Neuronal stem cell (in vitro differentiated cells): Measurements from ENCODE around the gene SPINT3.

Experiments
- DNase-seq: peaks from one replicate; pipeline ENCODE4 v3.0.0-alpha.2; 2013; ENCODE audit warnings: low spot score
- H2AFZ ChIP-seq: one replicate; pipeline ENCODE4 v1.6.1; 2013; ENCODE audit warnings: mild to moderate bottlenecking, low read length, inconsistent platforms
- H2AK5ac ChIP-seq: 2 replicates; pipeline ENCODE4 v1.6.1; 2013; ENCODE audit warnings: low read depth, mild to moderate bottlenecking, inconsistent platforms, low read length, moderate library complexity, mixed read lengths
- H2BK120ac ChIP-seq: 2 replicates; pipeline ENCODE4 v1.6.1; 2013; ENCODE audit warnings: low read depth, mild to moderate bottlenecking, inconsistent platforms, low read length, moderate library complexity, mixed read lengths
- H2BK12ac ChIP-seq: one replicate; pipeline ENCODE4 v1.6.1; 2013; ENCODE audit warnings: low read length, inconsistent platforms
- H2BK15ac ChIP-seq: 2 replicates; pipeline ENCODE4 v1.6.1; 2013; ENCODE audit warnings: mild to moderate bottlenecking, low read length, inconsistent platforms, mixed read lengths
- H2BK5ac ChIP-seq: one replicate; pipeline ENCODE4 v1.6.1; 2013; ENCODE audit warnings: inconsistent platforms, mild to moderate bottlenecking, low read length, moderate library complexity
- H3K14ac ChIP-seq: one replicate; pipeline ENCODE4 v1.6.1; 2013; ENCODE audit warnings: low read length, inconsistent platforms
- H3K18ac ChIP-seq: 2 replicates; pipeline ENCODE4 v1.6.1; 2013; ENCODE audit warnings: low read length, inconsistent platforms
- H3K23ac ChIP-seq: 2 replicates; pipeline ENCODE4 v1.6.1; 2013; ENCODE audit warnings: low read depth, mild to moderate bottlenecking, mixed read lengths, low read length, inconsistent platforms; ENCODE audit not compliant: poor library complexity
- H3K27ac ChIP-seq: replicated peaks from 3 replicates; pipeline ENCODE4 v1.5.1; 2013; ENCODE audit warnings: low read length, inconsistent platforms
- H3K27me3 ChIP-seq, 3 experiments: 2 replicates each; pipeline ENCODE4 v1.6.1; 2013; ENCODE audit warnings: low read length in 3 of 3, mild to moderate bottlenecking in 2 of 3, inconsistent platforms in 1 of 3, low read depth in 1 of 3, mixed read lengths in 1 of 3, moderate library complexity in 1 of 3; ENCODE audit not compliant: control insufficient read depth in 3 of 3, insufficient read depth in 3 of 3
- H3K36me3 ChIP-seq, 2 donors: replicated peaks in 1 of 2; 2 replicates each; pipeline ENCODE4 v1.6.1; 2013; ENCODE audit warnings: low read length in 2 of 2; ENCODE audit not compliant: control insufficient read depth in 2 of 2, insufficient read depth in 2 of 2
- H3K4ac ChIP-seq: 2 replicates; pipeline ENCODE4 v1.6.1; 2013; ENCODE audit warnings: inconsistent platforms, mild to moderate bottlenecking, low read length, moderate library complexity
- H3K4me1 ChIP-seq, 2 donors: 1 replicate in 1 of 2; 2 replicates in 1 of 2; pipeline ENCODE4 v1.6.1; 2013; ENCODE audit warnings: low read length in 2 of 2, low read depth in 1 of 2; ENCODE audit not compliant: control insufficient read depth in 2 of 2, insufficient read depth in 1 of 2
- H3K4me2 ChIP-seq: one replicate; pipeline ENCODE4 v1.6.1; 2013; ENCODE audit warnings: mild to moderate bottlenecking, low read length, inconsistent platforms; ENCODE audit not compliant: insufficient read depth, poor library complexity, severe bottlenecking
- H3K4me3 ChIP-seq, 2 donors: 2 replicates each; pipeline ENCODE4 v1.5.1; 2013; ENCODE audit warnings: low read length in 2 of 2, mild to moderate bottlenecking in 2 of 2, inconsistent platforms in 1 of 2, moderate library complexity in 1 of 2
- H3K79me1 ChIP-seq: one replicate; pipeline ENCODE4 v1.6.1; 2013; ENCODE audit warnings: low read depth, mild to moderate bottlenecking, inconsistent platforms, low read length, moderate library complexity
- H3K9ac ChIP-seq: one replicate; pipeline ENCODE4 v1.6.1; 2013; ENCODE audit warnings: mild to moderate bottlenecking, low read depth, low read length, inconsistent platforms; ENCODE audit not compliant: poor library complexity
- H3K9me3 ChIP-seq, 2 donors: replicated peaks in 1 of 2; 2 replicates each; pipeline versions ENCODE3 to v1.6.1; 2013; ENCODE audit warnings: low read length in 2 of 2, mild to moderate bottlenecking in 2 of 2, inconsistent platforms in 1 of 2, low read depth in 1 of 2, mixed read lengths in 1 of 2, moderate library complexity in 1 of 2; ENCODE audit not compliant: control insufficient read depth in 2 of 2, insufficient read depth in 1 of 2
- H4K8ac ChIP-seq: one replicate; pipeline ENCODE4 v1.6.1; 2013; ENCODE audit warnings: low read depth, mild to moderate bottlenecking, inconsistent platforms, low read length, moderate library complexity
- H4K91ac ChIP-seq: one replicate; pipeline ENCODE4 v1.6.1; 2013; ENCODE audit warnings: low read length, low read depth, mild to moderate bottlenecking, inconsistent platforms; ENCODE audit not compliant: poor library complexity
- WGBS, 2 donors: extraction: QIAGEN DNeasy Blood & Tissue Kit; methylation state at CpG; one replicate each; pipeline ENCODE4 v1.1.7; 2013; ENCODE audit warnings: missing lambda C conversion rate in 2 of 2, mixed read lengths in 1 of 2; ENCODE audit not compliant: insufficient read length in 2 of 2, insufficient replicate concordance in 1 of 2; ENCODE audit errors: extremely low coverage in 2 of 2; 5-methylcytosine and 5-hydroxymethylcytosine counted together

The SPINT3 gene

GRCh38 chr20:45508068-45508886, 7.1 kb downstream of the SPINT3 start:
- Histone ChIP-seq H3K79me1 (no peaks in the 10 kb centered on the region), H3K9ac (no peak overlapping the region), H2AK5ac (no peak overlapping the region), H3K18ac (no peak overlapping the region), H3K27me3 (peaks cover 0 to 12% (median 0%) of the 10 kb centered on the region in 3 experiments), H3K14ac (no peak overlapping the region), H3K36me3 (no peaks in the 10 kb centered on the region), H2BK12ac (no peak overlapping the region), H3K9me3 (no peaks in the 10 kb centered on the region), H2AFZ (no peak overlapping the region), H4K8ac (no peak overlapping the region), H2BK5ac (no peak overlapping the region), H3K4me3 (no peak overlapping the region), H3K4ac (no peak overlapping the region), H2BK15ac (no peak overlapping the region), H3K23ac (no peak overlapping the region), H4K91ac (no peak overlapping the region), H3K4me1 (no peaks in the 10 kb centered on the region), H2BK120ac (no peak overlapping the region), H3K4me2 (no peak overlapping the region), H3K27ac (no peak overlapping the region)
- no CpG with 5 or more reads among the region's 7 CpGs for WGBS, 2 donors
- no peak for DNase-seq

- Histone ChIP-seq H3K9ac (no peak overlapping the region), H3K9me3 (no peaks in the 10 kb centered on the region), H2BK5ac (no peak overlapping the region), H3K4ac (no peak overlapping the region), H3K36me3 (no peaks in the 10 kb centered on the region), H3K79me1 (no peaks in the 10 kb centered on the region), H2AK5ac (no peak overlapping the region), H3K4me2 (no peak overlapping the region), H2BK15ac (no peak overlapping the region), H2AFZ (no peak overlapping the region), H3K27ac (no peak overlapping the region), H2BK120ac (no peak overlapping the region), H2BK12ac (no peak overlapping the region), H3K14ac (no peak overlapping the region), H3K4me1 (no peaks in the 10 kb centered on the region), H3K23ac (no peak overlapping the region), H4K91ac (no peak overlapping the region), H3K18ac (no peak overlapping the region), H3K4me3 (no peak overlapping the region), H3K27me3 (peaks cover 0 to 12% (median 0%) of the 10 kb centered on the region in 3 experiments), H4K8ac (no peak overlapping the region)
- no CpG with 5 or more reads among the region's 5 CpGs for WGBS, 2 donors
- no peak for DNase-seq
These were observed 8.2 kb downstream of the SPINT3 start for GRCh38 chr20:45507011-45507820.

- Histone ChIP-seq H3K9ac (no peak overlapping the region), H2BK120ac (no peak overlapping the region), H2BK12ac (no peak overlapping the region), H3K4me1 (no peaks in the 10 kb centered on the region), H3K4ac (no peak overlapping the region), H3K18ac (no peak overlapping the region), H3K27ac (no peak overlapping the region), H2AFZ (no peak overlapping the region), H3K4me2 (no peak overlapping the region), H3K4me3 (no peak overlapping the region), H3K79me1 (no peaks in the 10 kb centered on the region), H3K9me3 (no peaks in the 10 kb centered on the region), H2AK5ac (no peak overlapping the region), H4K91ac (no peak overlapping the region), H3K27me3 (peaks cover 0 to 12% (median 0%) of the 10 kb centered on the region in 3 experiments), H4K8ac (no peak overlapping the region), H3K23ac (no peak overlapping the region), H3K36me3 (no peaks in the 10 kb centered on the region), H2BK5ac (no peak overlapping the region), H2BK15ac (no peak overlapping the region), H3K14ac (no peak overlapping the region)
- WGBS, 2 donors, result no CpG with 5 or more reads among the region's 2 CpGs
- no peak for DNase-seq
These were observed 9.0 kb downstream of the SPINT3 start for GRCh38 chr20:45506398-45506797.

DNA sequence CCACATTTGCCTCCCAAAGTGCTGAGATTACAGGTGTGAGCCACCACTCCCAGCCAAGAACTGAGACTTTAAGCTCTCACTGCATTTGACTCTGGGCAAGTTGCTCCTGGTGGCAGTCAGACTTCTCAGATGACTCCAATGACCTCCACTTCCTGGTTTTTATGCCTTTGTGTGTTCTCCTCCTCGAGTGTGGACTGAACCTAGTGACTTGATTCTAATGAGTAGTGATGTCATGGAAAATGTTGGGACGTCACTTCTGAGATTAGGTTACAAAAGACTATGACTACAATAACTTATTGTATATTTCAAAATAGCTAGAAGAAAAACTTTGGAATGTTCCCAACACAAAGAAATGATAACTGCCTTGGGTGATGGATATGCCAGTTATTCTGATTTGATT, 12.0 kb downstream of the SPINT3 start:
- Histone ChIP-seq H3K27ac (no peak overlapping the region), H3K18ac (no peak overlapping the region), H2BK15ac (no peak overlapping the region), H3K9me3 (no peaks in the 10 kb centered on the region), H2AK5ac (no peak overlapping the region), H3K9ac (no peak overlapping the region), H3K4me3 (no peak overlapping the region), H2BK12ac (no peak overlapping the region), H3K23ac (no peak overlapping the region), H3K4me2 (no peak overlapping the region), H3K79me1 (no peaks in the 10 kb centered on the region), H3K27me3 (peaks cover 0 to 10% (median 0%) of the 10 kb centered on the region in 3 experiments), H2BK120ac (no peak overlapping the region), H4K91ac (no peak overlapping the region), H3K36me3 (no peaks in the 10 kb centered on the region), H3K4me1 (no peaks in the 10 kb centered on the region), H2BK5ac (no peak overlapping the region), H4K8ac (no peak overlapping the region), H2AFZ (no peak overlapping the region), H3K14ac (no peak overlapping the region), H3K4ac (no peak overlapping the region)
- no CpG with 5 or more reads among the region's 2 CpGs for WGBS, 2 donors
- DNase-seq, result no peak
